Lower leg skin (tissue), 4 donors: ENCODE data around the gene GGACT. TPM values are rescaled to one million over a fixed set of nuclear protein-coding genes. Genes with fewer than 3 reads are reported as not detected.

Experiments used
- DNase-seq, 2 donors: peaks; one replicate each; pipeline ENCODE4 v3.0.0-alpha.2; 2019; ENCODE audit warnings: low spot score in 2 of 2
- H3K4me3 ChIP-seq: fragments of 200-600 bp; sonication (generic); 2 replicates; pipeline ENCODE4 v1.5.1; 2017; ENCODE audit warnings: mild to moderate bottlenecking, low read depth; ENCODE audit not compliant: poor library complexity, severe bottlenecking
- POLR2A ChIP-seq, 2 donors: fragments of 450-650 bp; IDR thresholded peaks; one replicate each; pipeline ENCODE4 v1.6.1; 2016 to 2017; ENCODE audit warnings: antibody characterized with exemption in 2 of 2, mild to moderate bottlenecking in 1 of 2, moderate library complexity in 1 of 2
- WGBS, 2 donors: methylation state at CpG; one replicate each; pipeline ENCODE4 v1.1.5; 2018; 5-methylcytosine and 5-hydroxymethylcytosine counted together
- intact Hi-C: fragments of 100-400 bp; cut with DNase I; formaldehyde crosslinking; loops from one replicate; pipeline ENCODE4 v1.15.0; 2023; ENCODE audit warnings: low total_unique reads
- total RNA-seq, 4 donors: library from RNA; depleted of rRNA; stranded (reverse); fragments of >200 nt; gene quantifications; one replicate each; pipeline ENCODE4 v1.1.0, GENCODE V29; 2016
- TF ChIP-seq, protein P1 (sequence below), 3 donors: fragments of 450-650 bp; IDR thresholded peaks; one replicate each; pipeline ENCODE4 v1.5.1; 2016; ENCODE audit warnings: antibody characterized with exemption in 3 of 3, mild to moderate bottlenecking in 3 of 3, moderate library complexity in 2 of 3

The GGACT gene
- total RNA-seq, 4 donors from 2014 or later, result 1.5 to 3.6 (median 2.6) TPM

DNA sequence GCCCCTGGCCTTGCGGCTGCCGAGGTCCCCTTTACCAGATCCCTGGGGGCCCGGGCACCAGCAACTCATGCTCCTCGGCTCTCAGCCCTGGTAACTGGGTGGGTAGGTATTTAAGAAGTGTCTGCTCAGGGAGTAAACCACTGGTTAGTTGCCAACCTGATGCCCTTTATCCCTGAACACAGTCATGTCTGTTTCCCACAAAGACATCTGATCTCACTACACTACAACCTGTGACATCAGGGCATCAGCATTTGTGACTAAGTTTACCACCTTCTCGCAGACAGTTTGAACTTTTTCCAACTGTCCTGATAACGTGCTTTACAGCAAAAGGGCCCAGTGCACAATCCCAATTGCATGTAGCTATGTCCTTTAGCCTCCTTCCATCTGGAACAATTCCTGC is 22.0 kb downstream of the GGACT start:
- intact Hi-C loops, result no loop called here
- no peak for TF ChIP-seq POLR2A (IDR thresholded peaks at IDR 0.05)
- TF ChIP-seq, protein P1, sequence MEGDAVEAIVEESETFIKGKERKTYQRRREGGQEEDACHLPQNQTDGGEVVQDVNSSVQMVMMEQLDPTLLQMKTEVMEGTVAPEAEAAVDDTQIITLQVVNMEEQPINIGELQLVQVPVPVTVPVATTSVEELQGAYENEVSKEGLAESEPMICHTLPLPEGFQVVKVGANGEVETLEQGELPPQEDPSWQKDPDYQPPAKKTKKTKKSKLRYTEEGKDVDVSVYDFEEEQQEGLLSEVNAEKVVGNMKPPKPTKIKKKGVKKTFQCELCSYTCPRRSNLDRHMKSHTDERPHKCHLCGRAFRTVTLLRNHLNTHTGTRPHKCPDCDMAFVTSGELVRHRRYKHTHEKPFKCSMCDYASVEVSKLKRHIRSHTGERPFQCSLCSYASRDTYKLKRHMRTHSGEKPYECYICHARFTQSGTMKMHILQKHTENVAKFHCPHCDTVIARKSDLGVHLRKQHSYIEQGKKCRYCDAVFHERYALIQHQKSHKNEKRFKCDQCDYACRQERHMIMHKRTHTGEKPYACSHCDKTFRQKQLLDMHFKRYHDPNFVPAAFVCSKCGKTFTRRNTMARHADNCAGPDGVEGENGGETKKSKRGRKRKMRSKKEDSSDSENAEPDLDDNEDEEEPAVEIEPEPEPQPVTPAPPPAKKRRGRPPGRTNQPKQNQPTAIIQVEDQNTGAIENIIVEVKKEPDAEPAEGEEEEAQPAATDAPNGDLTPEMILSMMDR (IDR thresholded peaks at IDR 0.05), result no peak
- WGBS, 2 donors, result 86 to 92% methylated on average over 6 of the region's 6 CpGs
- no peak for DNase-seq
- no peak overlapping the region for H3K4me3 ChIP-seq

DNA sequence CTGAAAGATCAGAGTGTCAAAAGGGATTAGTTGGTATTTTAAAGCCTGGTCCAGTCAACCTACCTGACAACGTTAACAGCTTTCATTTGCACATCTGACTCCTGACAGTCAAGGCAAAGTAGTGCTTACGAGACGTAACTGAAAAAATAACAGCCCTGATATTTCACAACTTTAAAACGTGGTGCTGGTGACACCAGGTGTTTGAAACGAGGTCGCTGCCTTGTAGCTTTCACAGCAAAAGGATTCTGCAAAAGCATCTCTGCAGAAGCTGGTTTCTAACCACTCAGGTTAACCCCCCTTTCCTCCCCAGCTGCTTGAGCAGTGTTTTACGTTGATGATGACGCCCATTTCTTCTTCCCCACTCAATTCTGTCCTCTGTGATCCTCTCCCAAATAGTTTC is 23.3 kb downstream of the GGACT start:
- no peak for DNase-seq
- no peak for TF ChIP-seq POLR2A (IDR thresholded peaks at IDR 0.05)
- TF ChIP-seq, protein P1 (IDR thresholded peaks at IDR 0.05), result no peak
- intact Hi-C loops, result no loop called here
- WGBS, 2 donors, result 70 to 76% methylated on average over 8 of the region's 8 CpGs
- H3K4me3 ChIP-seq, result no peak overlapping the region

DNA sequence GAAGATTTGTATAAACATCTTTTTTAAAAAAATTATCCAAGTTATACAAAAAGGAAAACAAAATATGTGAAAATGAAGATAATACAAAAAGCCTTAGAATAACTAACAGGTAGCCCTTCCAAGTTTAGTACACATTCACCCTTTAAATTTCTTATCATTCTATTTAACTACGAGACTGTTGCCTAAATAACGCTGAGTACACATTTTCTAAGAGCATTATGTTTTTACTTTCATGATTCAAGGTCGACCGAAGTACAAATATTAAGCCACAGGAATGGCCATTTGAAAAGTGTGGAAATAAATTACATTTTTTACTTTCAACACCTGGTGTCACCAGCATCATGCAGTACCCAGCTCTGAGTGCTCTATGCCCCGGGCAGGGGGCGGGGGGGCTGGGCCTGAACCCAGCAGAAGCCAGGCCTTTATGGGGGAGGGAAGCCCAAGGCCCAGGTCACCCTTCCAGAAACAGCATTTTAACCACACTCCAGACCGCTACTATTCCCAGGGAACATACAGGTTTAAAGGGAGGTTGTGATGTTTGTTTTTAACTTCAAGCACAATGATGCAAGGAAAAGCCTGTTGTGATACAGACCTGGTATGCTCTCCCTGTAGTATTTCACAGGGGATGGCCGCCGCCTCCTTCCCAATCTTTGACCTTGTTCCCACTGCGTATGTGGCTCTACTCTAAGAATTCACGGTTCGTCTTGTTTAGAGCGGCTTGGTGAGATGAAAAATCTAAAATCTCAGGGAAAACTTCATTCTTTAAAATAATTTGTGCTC is 24.0 kb downstream of the GGACT start:
- intact Hi-C loops, result no loop called here
- TF ChIP-seq, protein P1 (IDR thresholded peaks at IDR 0.05), result no peak
- no peak for TF ChIP-seq POLR2A (IDR thresholded peaks at IDR 0.05)
- DNase-seq, result no peak
- H3K4me3 ChIP-seq, result no peak overlapping the region
- WGBS, 2 donors, result 91 to 92% methylated on average over 13 of the region's 13 CpGs

DNA sequence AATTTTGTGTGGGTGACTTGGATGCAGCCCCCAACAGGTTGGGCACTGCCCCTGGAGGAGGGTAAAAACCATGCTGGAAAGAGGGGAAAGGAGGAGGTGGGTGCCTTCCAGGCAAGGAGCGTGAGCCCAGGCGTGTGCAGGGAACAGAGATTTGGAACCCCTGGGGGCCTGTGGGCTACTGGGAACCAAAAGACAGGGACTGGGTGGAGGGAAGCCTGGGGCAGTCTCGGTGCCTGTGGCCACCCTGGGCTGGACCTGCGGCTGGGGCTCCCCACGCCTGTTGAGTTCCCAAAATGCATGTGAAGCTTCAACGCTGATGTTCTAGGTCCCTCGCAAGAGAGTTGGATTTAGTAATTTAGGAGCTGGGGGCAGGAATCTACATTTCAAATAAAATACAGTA is 24.8 kb downstream of the GGACT start:
- intact Hi-C loops, result no loop called here
- WGBS, 2 donors, result 90 to 93% methylated on average over 7 of the region's 7 CpGs
- DNase-seq, result no peak
- no peak overlapping the region for H3K4me3 ChIP-seq
- TF ChIP-seq POLR2A (IDR thresholded peaks at IDR 0.05), result no peak
- TF ChIP-seq, protein P1 (IDR thresholded peaks at IDR 0.05), result no peak

DNA sequence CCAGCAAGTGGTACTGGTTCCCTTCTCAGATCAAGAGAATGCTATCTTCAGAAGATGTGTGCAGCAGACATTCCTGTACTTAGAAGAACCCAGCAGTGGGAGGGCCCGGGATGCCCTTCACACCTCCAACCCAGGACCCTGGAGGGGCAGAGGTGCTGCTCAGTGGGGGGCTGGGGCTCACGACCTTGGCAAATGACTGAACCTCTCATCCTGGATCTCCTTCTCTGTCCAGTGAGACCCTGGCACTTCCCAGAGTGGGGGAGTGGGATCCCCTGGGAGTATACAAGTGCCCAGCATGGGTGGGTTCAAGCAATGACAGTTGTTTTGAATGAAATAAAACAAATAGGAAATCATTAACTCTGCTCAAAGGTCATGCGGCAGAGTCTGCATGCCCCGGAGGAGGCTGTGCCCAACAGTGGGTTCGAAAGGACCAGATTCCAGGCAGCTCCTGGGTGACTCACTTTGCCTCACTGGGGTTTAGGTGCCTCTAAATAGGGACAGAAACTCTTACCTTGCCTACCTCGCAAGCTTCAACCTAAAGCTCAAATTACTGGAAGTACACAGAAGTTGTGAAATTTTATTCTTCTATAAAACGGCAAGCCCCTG is 26.9 kb downstream of the GGACT start:
- TF ChIP-seq, protein P1 (IDR thresholded peaks at IDR 0.05), result no peak
- TF ChIP-seq POLR2A (IDR thresholded peaks at IDR 0.05), result no peak
- H3K4me3 ChIP-seq, result no peak overlapping the region
- DNase-seq, result no peak
- 63 to 64% methylated on average over 7 of the region's 7 CpGs for WGBS, 2 donors
- intact Hi-C loops, result no loop called here
